ENCODE data around the gene HBB. TPM values are rescaled to one million over a fixed set of nuclear protein-coding genes. Genes with fewer than 3 reads are reported as not detected.

The HBB gene
- polyA plus RNA-seq, 1 donor from 2014 or later, result not detected

GRCh38 chr11:5240056-5240455, 13.2 kb upstream of the HBB start:
- Histone ChIP-seq H3K4me3 (ENCODE audit: low read length) (no peak overlapping the region), H3K4me2 (ENCODE audit: low read length) (no peak overlapping the region), H3K9me2 (ENCODE audit: insufficient read depth, low read length) (no peaks in the 10 kb centered on the region), H4K20me1 (ENCODE audit: insufficient read depth) (no peaks in the 10 kb centered on the region), H3K27ac (ENCODE audit: low read length) (no peak overlapping the region), H3K9ac (ENCODE audit: low read length) (no peak overlapping the region), H3F3A (ENCODE audit: insufficient read depth, low read length, poor library complexity, severe bottlenecking) (no peaks in the 10 kb centered on the region), H3K36me3 (ENCODE audit: insufficient read depth, low read length) (no peaks in the 10 kb centered on the region), H3K27me3 (ENCODE audit: insufficient read depth, low read depth, low read length) (no peaks in the 10 kb centered on the region), H3K79me2 (replicated peaks; ENCODE audit: insufficient read depth, low read length) (no peaks in the 10 kb centered on the region), H2AFZ (ENCODE audit: low read depth, low read length) (no peak overlapping the region), H3K9me3 (ENCODE audit: low read length) (no peaks in the 10 kb centered on the region)
- TF ChIP-seq REST (IDR thresholded peaks at IDR 0.05; ENCODE audit: borderline replicate concordance), result no peak
- no peak for TF ChIP-seq POLR2AphosphoS5 (IDR thresholded peaks at IDR 0.05)
- no peak for TF ChIP-seq RAD21 (conservative IDR thresholded peaks at IDR 0.05)
- TF ChIP-seq MXI1 (conservative IDR thresholded peaks at IDR 0.05; ENCODE audit: poor library complexity, severe bottlenecking), result no peak
- no peak for TF ChIP-seq EZH2 (IDR thresholded peaks at IDR 0.05; ENCODE audit: borderline replicate concordance, insufficient read depth, low read length, poor library complexity, severe bottlenecking)
- no peak for TF ChIP-seq EP300 (conservative IDR thresholded peaks at IDR 0.05; ENCODE audit: poor library complexity, severe bottlenecking)
- no peak for TF ChIP-seq TAF1 (IDR thresholded peaks at IDR 0.05; ENCODE audit: low read depth)
- TF ChIP-seq SMC3 (conservative IDR thresholded peaks at IDR 0.05; ENCODE audit: poor library complexity), result no peak
- TF ChIP-seq CTCF (IDR thresholded peaks at IDR 0.05; ENCODE audit: poor library complexity, severe bottlenecking), result no peak

GRCh38 chr11:5239046-5239445, 12.2 kb upstream of the HBB start:
- Histone ChIP-seq H3K27me3 (ENCODE audit: insufficient read depth, low read depth, low read length) (no peaks in the 10 kb centered on the region), H3K27ac (ENCODE audit: low read length) (no peak overlapping the region), H3K4me3 (ENCODE audit: low read length) (no peak overlapping the region), H3K9me3 (ENCODE audit: low read length) (no peaks in the 10 kb centered on the region), H3K79me2 (replicated peaks; ENCODE audit: insufficient read depth, low read length) (no peaks in the 10 kb centered on the region), H4K20me1 (ENCODE audit: insufficient read depth) (no peaks in the 10 kb centered on the region), H3K4me2 (ENCODE audit: low read length) (no peak overlapping the region), H3F3A (ENCODE audit: insufficient read depth, low read length, poor library complexity, severe bottlenecking) (no peaks in the 10 kb centered on the region), H3K9me2 (ENCODE audit: insufficient read depth, low read length) (no peaks in the 10 kb centered on the region), H3K36me3 (ENCODE audit: insufficient read depth, low read length) (no peaks in the 10 kb centered on the region), H3K9ac (ENCODE audit: low read length) (no peak overlapping the region), H2AFZ (ENCODE audit: low read depth, low read length) (no peak overlapping the region)
- no peak for TF ChIP-seq REST (IDR thresholded peaks at IDR 0.05; ENCODE audit: borderline replicate concordance)
- no peak for TF ChIP-seq POLR2AphosphoS5 (IDR thresholded peaks at IDR 0.05)
- no peak for TF ChIP-seq TAF1 (IDR thresholded peaks at IDR 0.05; ENCODE audit: low read depth)
- no peak for TF ChIP-seq MXI1 (conservative IDR thresholded peaks at IDR 0.05; ENCODE audit: poor library complexity, severe bottlenecking)
- no peak for TF ChIP-seq EP300 (conservative IDR thresholded peaks at IDR 0.05; ENCODE audit: poor library complexity, severe bottlenecking)
- TF ChIP-seq EZH2 (IDR thresholded peaks at IDR 0.05; ENCODE audit: borderline replicate concordance, insufficient read depth, low read length, poor library complexity, severe bottlenecking), result no peak
- no peak for TF ChIP-seq CTCF (IDR thresholded peaks at IDR 0.05; ENCODE audit: poor library complexity, severe bottlenecking)
- TF ChIP-seq RAD21 (conservative IDR thresholded peaks at IDR 0.05), result no peak

Measured in neural cell (in vitro differentiated cells).